PC-9 (cell line): Measurements from ENCODE around the gene SMYD2. TPM values are rescaled to one million over a fixed set of nuclear protein-coding genes. Genes with fewer than 3 reads are reported as not detected.

ENCODE experiments used
- BruUV-seq: library from RNA; stranded (reverse); fragments of 400-500 nt; replicated peaks from 2 replicates; lab custom pipeline; 2021; lab: Mats Ljungman, UMichigan
- CTCF ChIA-PET: fragments of 300-600 bp; sonication (Branson Sonifier 250); formaldehyde crosslinking; loops from one replicate; lab custom pipeline; 2022; ENCODE audit warnings: antibody characterized with exemption; lab: Charles Lee
- POLR2A ChIA-PET: fragments of 300-600 bp; sonication (Branson Sonifier 250); formaldehyde crosslinking; loops from one replicate; lab custom pipeline; 2022; ENCODE audit warnings: antibody characterized with exemption; ENCODE audit not compliant: unreplicated experiment; lab: Charles Lee
- DNase-seq, 2 experiments: peaks; one replicate each; pipeline versions ENCODE4 v3.0.0 to v3.0.0-alpha.2; 2015 to 2022; ENCODE audit warnings: mixed read lengths in 1 of 2
- H2AFZ ChIP-seq: fragments of 200-600 bp; sonication (generic); 2 replicates; pipeline ENCODE4 v1.8.1; 2017; ENCODE audit warnings: antibody characterized with exemption
- H3F3A ChIP-seq: fragments of 200-600 bp; sonication (generic); 2 replicates; pipeline ENCODE4 v1.8.1; 2017; ENCODE audit warnings: antibody characterized with exemption, mild to moderate bottlenecking, low read depth; ENCODE audit not compliant: insufficient read depth
- H3K27ac ChIP-seq: fragments of 200-600 bp; sonication (generic); 2 replicates; pipeline ENCODE4 v1.6.1; 2016; ENCODE audit warnings: mixed run types
- H3K27me3 ChIP-seq: fragments of 200-600 bp; sonication (generic); 2 replicates; pipeline ENCODE4 v1.6.1; 2016; ENCODE audit warnings: low read depth, mixed run types; ENCODE audit not compliant: insufficient read depth
- H3K36me3 ChIP-seq: fragments of 200-600 bp; sonication (generic); 2 replicates; pipeline ENCODE4 v1.6.1; 2016; ENCODE audit warnings: low read depth, mixed run types
- H3K4me1 ChIP-seq: fragments of 200-600 bp; sonication (generic); replicated peaks from 2 replicates; pipeline ENCODE4 v1.6.1; 2016; ENCODE audit warnings: mixed run types; ENCODE audit not compliant: insufficient read depth
- H3K4me2 ChIP-seq: fragments of 200-600 bp; sonication (generic); 2 replicates; pipeline ENCODE4 v1.6.1; 2017; ENCODE audit warnings: mixed run types
- H3K4me3 ChIP-seq: fragments of 200-600 bp; sonication (generic); 2 replicates; pipeline ENCODE4 v1.6.1; 2016; ENCODE audit warnings: mixed run types
- H3K79me2 ChIP-seq: fragments of 200-600 bp; sonication (generic); 2 replicates; pipeline ENCODE4 v1.6.1; 2017; ENCODE audit warnings: low read depth, mixed run types
- H3K9me2 ChIP-seq: fragments of 200-600 bp; sonication (generic); 2 replicates; pipeline ENCODE4 v1.8.1; 2017; ENCODE audit warnings: mild to moderate bottlenecking; ENCODE audit not compliant: insufficient read depth
- H3K9me3 ChIP-seq: fragments of 200-600 bp; sonication (generic); 2 replicates; pipeline ENCODE4 v1.8.1; 2016; ENCODE audit warnings: low read depth; ENCODE audit not compliant: insufficient read depth
- H4K20me1 ChIP-seq: fragments of 200-600 bp; sonication (generic); 2 replicates; pipeline ENCODE4 v1.8.1; 2017; ENCODE audit not compliant: insufficient read depth
- CTCF ChIP-seq: fragments of 200-600 bp; sonication (generic); conservative IDR thresholded peaks from 2 replicates; pipeline ENCODE4 v1.6.1; 2017; ENCODE audit warnings: mixed run types, antibody characterized with exemption, mild to moderate bottlenecking, moderate library complexity
- EZH2 ChIP-seq: fragments of 200-600 bp; sonication (generic); IDR thresholded peaks from 2 replicates; pipeline ENCODE4 v1.8.0; 2017; ENCODE audit warnings: antibody characterized with exemption, low read depth
- intact Hi-C: fragments of 100-400 bp; cut with micrococcal nuclease; formaldehyde crosslinking; loops from one replicate; pipeline ENCODE4 v1.10.0; 2022; ENCODE audit not compliant: unreplicated experiment
- total RNA-seq: library from RNA; stranded (reverse); gene quantifications from 2 replicates; pipeline ENCODE4 v1.2.3, GENCODE V29; 2021

Gene SMYD2
- total RNA-seq, 1 experiment from 2014 or later, result 36.4 TPM

GRCh38 chr1:214317734-214318133 lies 36.8 kb downstream of the SMYD2 start:
- DNase-seq, result no peak
- Histone ChIP-seq H3K27ac (no peak overlapping the region), H3K4me3 (no peak overlapping the region), H2AFZ (no peak overlapping the region), H3K27me3 (no peaks in the 10 kb centered on the region), H4K20me1 (no peaks in the 10 kb centered on the region), H3K79me2 (no peaks in the 10 kb centered on the region), H3K9me2 (no peaks in the 10 kb centered on the region), H3K4me2 (no peak overlapping the region), H3K4me1 (no peaks in the 10 kb centered on the region), H3K36me3 (0 out of 2 replicates have a peak, but pooled peaks cover 8% of the 10 kb centered on the region), H3K9me3 (no peaks in the 10 kb centered on the region), H3F3A (no peaks in the 10 kb centered on the region)
- intact Hi-C loops, result loop anchor here (5.0 kb wide), 1 partner anchor 35 kb away; the partner anchor contains the start of gene SMYD2
- no TSS peak for BruUV-seq
- CTCF ChIA-PET, result interaction anchor here (1.5 kb wide), 1 partner anchor 103 kb away, joined by 7 read pairs; no protein-coding TSS in a partner anchor
- POLR2A ChIA-PET, result no interaction called here
- TF ChIP-seq CTCF (no peak), EZH2 (no peak)

- Histone ChIP-seq H3F3A (no peaks in the 10 kb centered on the region), H3K4me1 (no peaks in the 10 kb centered on the region), H3K79me2 (no peaks in the 10 kb centered on the region), H3K27me3 (no peaks in the 10 kb centered on the region), H3K36me3 (0 out of 2 replicates have a peak, but pooled peaks cover 8% of the 10 kb centered on the region), H3K9me3 (no peaks in the 10 kb centered on the region), H2AFZ (no peak overlapping the region), H3K9me2 (no peaks in the 10 kb centered on the region), H3K27ac (no peak overlapping the region), H3K4me2 (no peak overlapping the region), H3K4me3 (no peak overlapping the region), H4K20me1 (no peaks in the 10 kb centered on the region)
- ChIA-PET POLR2A (no interaction called here), CTCF (interaction anchor here (1.5 kb wide), 1 partner anchor 104 kb away, joined by 7 read pairs; no protein-coding TSS in a partner anchor)
- DNase-seq, result no peak
- BruUV-seq, result no TSS peak
- intact Hi-C loops, result loop anchor here (5.0 kb wide), 1 partner anchor 36 kb away; the partner anchor contains the start of gene SMYD2
- TF ChIP-seq EZH2 (no peak), CTCF (no peak)
Observed at GRCh38 chr1:214318356-214318755, 37.4 kb downstream of the SMYD2 start.

GRCh38 chr1:214318956-214319736 lies 38.2 kb downstream of the SMYD2 start:
- ChIA-PET CTCF (interaction anchor here (1.5 kb wide), 1 partner anchor 105 kb away, joined by 7 read pairs; no protein-coding TSS in a partner anchor), POLR2A (no interaction called here)
- Histone ChIP-seq H3F3A (no peaks in the 10 kb centered on the region), H3K9me3 (no peaks in the 10 kb centered on the region), H3K4me2 (no peak overlapping the region), H3K4me1 (no peaks in the 10 kb centered on the region), H3K79me2 (no peaks in the 10 kb centered on the region), H3K4me3 (no peak overlapping the region), H4K20me1 (no peaks in the 10 kb centered on the region), H2AFZ (no peak overlapping the region), H3K27me3 (no peaks in the 10 kb centered on the region), H3K27ac (no peak overlapping the region), H3K36me3 (0 out of 2 replicates have a peak, but pooled peaks cover 8% of the 10 kb centered on the region), H3K9me2 (no peaks in the 10 kb centered on the region)
- DNase-seq, result no peak
- intact Hi-C loops, result loop anchor here (5.0 kb wide), 1 partner anchor 37 kb away; the partner anchor contains the start of gene SMYD2
- TF ChIP-seq EZH2, result no peak
- no peak for TF ChIP-seq CTCF
- BruUV-seq, result no TSS peak
